Parathyroid adenoma (tissue), 2 donors: ENCODE measurements around the gene CIROP.

Experiments used
- H2AFZ ChIP-seq: fragments of 300-600 bp; sonication (generic); one replicate; pipeline ENCODE4 v1.7.0; 2017; ENCODE audit warnings: antibody characterized with exemption, mild to moderate bottlenecking
- H3K27ac ChIP-seq: fragments of 300-600 bp; sonication (generic); one replicate; pipeline ENCODE4 v1.7.0; 2017
- H3K27me3 ChIP-seq: fragments of 300-600 bp; sonication (generic); one replicate; pipeline ENCODE4 v1.7.0; 2017; ENCODE audit warnings: low read length; ENCODE audit not compliant: control insufficient read depth, insufficient read depth
- H3K36me3 ChIP-seq: fragments of 300-600 bp; sonication (generic); one replicate; pipeline ENCODE4 v1.7.0; 2017; ENCODE audit warnings: low read length; ENCODE audit not compliant: control insufficient read depth, insufficient read depth
- H3K4me1 ChIP-seq: fragments of 300-600 bp; sonication (generic); one replicate; pipeline ENCODE4 v1.7.0; 2017; ENCODE audit warnings: control low read depth
- H3K4me2 ChIP-seq: fragments of 300-600 bp; sonication (generic); one replicate; pipeline ENCODE4 v1.7.0; 2017; ENCODE audit warnings: low read length
- H3K4me3 ChIP-seq: fragments of 300-600 bp; sonication (generic); one replicate; pipeline ENCODE4 v1.7.0; 2017; ENCODE audit warnings: low read depth, low read length
- H3K79me2 ChIP-seq: fragments of 300-600 bp; sonication (generic); one replicate; pipeline ENCODE4 v1.7.0; 2017; ENCODE audit warnings: control low read depth
- H3K9ac ChIP-seq: fragments of 300-600 bp; sonication (generic); one replicate; pipeline ENCODE4 v1.7.0; 2017; ENCODE audit warnings: mild to moderate bottlenecking
- H3K9me3 ChIP-seq: fragments of 300-600 bp; sonication (generic); one replicate; pipeline ENCODE4 v1.7.0; 2017; ENCODE audit warnings: low read length; ENCODE audit not compliant: control insufficient read depth
- TF ChIP-seq, protein P1 (sequence below): fragments of 300-600 bp; sonication (generic); IDR thresholded peaks from one replicate; pipeline ENCODE4 v1.7.0; 2017; ENCODE audit warnings: antibody characterized with exemption, mild to moderate bottlenecking
- donor health status: primary hyperparathyroidism.

CIROP gene

GRCh38 chr14:23054000-23054811, 50.6 kb downstream of the CIROP start:
- Histone ChIP-seq H3K79me2 (no peaks in the 10 kb centered on the region), H3K27me3 (no peaks in the 10 kb centered on the region), H3K9me3 (no peaks in the 10 kb centered on the region), H3K4me2 (no peak overlapping the region), H3K4me3 (no peak overlapping the region), H3K9ac (no peak overlapping the region), H3K4me1 (peaks cover 14% of the 10 kb centered on the region), H3K27ac (no peak overlapping the region), H3K36me3 (no peaks in the 10 kb centered on the region), H2AFZ (no peak overlapping the region)
- TF ChIP-seq, protein P1, sequence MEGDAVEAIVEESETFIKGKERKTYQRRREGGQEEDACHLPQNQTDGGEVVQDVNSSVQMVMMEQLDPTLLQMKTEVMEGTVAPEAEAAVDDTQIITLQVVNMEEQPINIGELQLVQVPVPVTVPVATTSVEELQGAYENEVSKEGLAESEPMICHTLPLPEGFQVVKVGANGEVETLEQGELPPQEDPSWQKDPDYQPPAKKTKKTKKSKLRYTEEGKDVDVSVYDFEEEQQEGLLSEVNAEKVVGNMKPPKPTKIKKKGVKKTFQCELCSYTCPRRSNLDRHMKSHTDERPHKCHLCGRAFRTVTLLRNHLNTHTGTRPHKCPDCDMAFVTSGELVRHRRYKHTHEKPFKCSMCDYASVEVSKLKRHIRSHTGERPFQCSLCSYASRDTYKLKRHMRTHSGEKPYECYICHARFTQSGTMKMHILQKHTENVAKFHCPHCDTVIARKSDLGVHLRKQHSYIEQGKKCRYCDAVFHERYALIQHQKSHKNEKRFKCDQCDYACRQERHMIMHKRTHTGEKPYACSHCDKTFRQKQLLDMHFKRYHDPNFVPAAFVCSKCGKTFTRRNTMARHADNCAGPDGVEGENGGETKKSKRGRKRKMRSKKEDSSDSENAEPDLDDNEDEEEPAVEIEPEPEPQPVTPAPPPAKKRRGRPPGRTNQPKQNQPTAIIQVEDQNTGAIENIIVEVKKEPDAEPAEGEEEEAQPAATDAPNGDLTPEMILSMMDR, result no peak

DNA sequence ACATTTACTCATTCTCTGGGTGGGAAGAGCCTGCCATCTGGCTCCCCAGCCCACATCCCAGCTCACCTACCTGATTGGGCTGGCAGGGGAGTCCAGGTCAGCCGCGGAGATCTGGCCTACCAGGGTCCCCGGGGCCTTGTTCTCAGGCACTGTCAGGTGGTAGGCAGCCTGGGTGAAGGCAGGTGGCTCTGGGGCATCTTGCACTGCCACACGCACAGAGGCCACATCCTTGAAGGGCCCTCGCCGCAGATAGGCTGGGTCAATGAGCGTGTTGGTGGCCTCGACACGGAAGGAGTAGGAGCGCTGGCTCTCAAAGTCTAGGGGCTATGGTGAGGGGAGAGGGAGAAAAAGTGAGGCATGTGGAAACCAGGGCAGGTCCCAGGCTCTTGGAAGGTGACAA, 51.4 kb downstream of the CIROP start:
- H2AFZ ChIP-seq, result no peak overlapping the region
- H3K36me3 ChIP-seq, result no peaks in the 10 kb centered on the region
- peaks cover 14% of the 10 kb centered on the region for H3K4me1 ChIP-seq
- TF ChIP-seq, protein P1, result no peak
- H3K27me3 ChIP-seq, result no peaks in the 10 kb centered on the region
- no peaks in the 10 kb centered on the region for H3K79me2 ChIP-seq
- no peak overlapping the region for H3K9ac ChIP-seq
- H3K4me3 ChIP-seq, result no peak overlapping the region
- no peak overlapping the region for H3K4me2 ChIP-seq
- no peak overlapping the region for H3K27ac ChIP-seq
- H3K9me3 ChIP-seq, result no peaks in the 10 kb centered on the region

GRCh38 chr14:23052671-23053070, 52.1 kb downstream of the CIROP start:
- TF ChIP-seq, protein P1, result no peak

GRCh38 chr14:23052182-23052623, 52.6 kb downstream of the CIROP start:
- Histone ChIP-seq H3K36me3 (no peaks in the 10 kb centered on the region), H3K4me3 (no peak overlapping the region), H3K9ac (no peak overlapping the region), H3K4me2 (no peak overlapping the region), H3K27me3 (no peaks in the 10 kb centered on the region), H3K27ac (no peak overlapping the region), H3K79me2 (no peaks in the 10 kb centered on the region), H3K9me3 (no peaks in the 10 kb centered on the region), H3K4me1 (peaks cover 12% of the 10 kb centered on the region), H2AFZ (no peak overlapping the region)
- TF ChIP-seq, protein P1, result no peak

More at GRCh38 chr14:23052671-23053070, 52.1 kb downstream of the CIROP start:
- no peak overlapping the region for H3K4me3 ChIP-seq
- H3K27me3 ChIP-seq, result no peaks in the 10 kb centered on the region
- H3K27ac ChIP-seq, result no peak overlapping the region
- peaks cover 12% of the 10 kb centered on the region for H3K4me1 ChIP-seq
- H3K4me2 ChIP-seq, result no peak overlapping the region
- no peak overlapping the region for H2AFZ ChIP-seq
- H3K9ac ChIP-seq, result no peak overlapping the region
- H3K9me3 ChIP-seq, result no peaks in the 10 kb centered on the region
- H3K79me2 ChIP-seq, result no peaks in the 10 kb centered on the region
- no peaks in the 10 kb centered on the region for H3K36me3 ChIP-seq
